NCI-H510A treated with DMSO at 0.1 percent for 48 hours (cell line): ENCODE results near the gene ZFHX2.

Experiments used
- DNase-seq: peaks from one replicate; lab custom pipeline; 2025; lab: John Stamatoyannopoulos, UW

The ZFHX2 gene

DNA sequence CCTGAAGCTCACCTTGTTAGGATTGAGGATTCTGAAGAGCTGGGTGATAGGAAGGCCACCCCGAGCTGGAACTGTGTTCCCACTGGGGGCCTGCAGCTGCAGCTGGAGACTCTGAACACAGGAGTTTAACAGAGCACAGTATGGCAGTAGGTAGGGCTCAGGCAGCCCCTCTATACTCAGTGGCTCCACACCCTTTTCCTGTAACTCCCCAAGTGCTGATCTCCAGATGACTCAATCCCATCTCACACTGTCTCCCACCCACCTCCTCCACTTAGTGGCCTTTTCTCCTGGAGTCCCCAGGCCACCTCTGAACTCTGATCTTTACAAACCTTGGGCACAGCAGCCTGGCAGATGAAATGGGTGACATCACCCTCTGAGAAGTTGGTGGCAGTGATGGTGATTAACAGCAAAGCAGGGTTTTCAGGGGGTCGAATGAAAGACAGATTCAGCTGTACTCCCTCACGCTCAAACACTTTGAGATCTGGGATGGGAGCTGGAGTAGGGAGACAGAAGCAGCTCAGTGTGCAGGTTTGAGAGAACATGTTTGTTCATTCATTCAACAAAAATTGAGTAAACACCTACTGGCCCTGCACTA lies 8.5 kb upstream of the ZFHX2 start:
- DNase-seq: no peak

GRCh38 chr14:23559010-23559925 lies 7.7 kb upstream of the ZFHX2 start:
- DNase-seq: peak; percentile 41

DNA sequence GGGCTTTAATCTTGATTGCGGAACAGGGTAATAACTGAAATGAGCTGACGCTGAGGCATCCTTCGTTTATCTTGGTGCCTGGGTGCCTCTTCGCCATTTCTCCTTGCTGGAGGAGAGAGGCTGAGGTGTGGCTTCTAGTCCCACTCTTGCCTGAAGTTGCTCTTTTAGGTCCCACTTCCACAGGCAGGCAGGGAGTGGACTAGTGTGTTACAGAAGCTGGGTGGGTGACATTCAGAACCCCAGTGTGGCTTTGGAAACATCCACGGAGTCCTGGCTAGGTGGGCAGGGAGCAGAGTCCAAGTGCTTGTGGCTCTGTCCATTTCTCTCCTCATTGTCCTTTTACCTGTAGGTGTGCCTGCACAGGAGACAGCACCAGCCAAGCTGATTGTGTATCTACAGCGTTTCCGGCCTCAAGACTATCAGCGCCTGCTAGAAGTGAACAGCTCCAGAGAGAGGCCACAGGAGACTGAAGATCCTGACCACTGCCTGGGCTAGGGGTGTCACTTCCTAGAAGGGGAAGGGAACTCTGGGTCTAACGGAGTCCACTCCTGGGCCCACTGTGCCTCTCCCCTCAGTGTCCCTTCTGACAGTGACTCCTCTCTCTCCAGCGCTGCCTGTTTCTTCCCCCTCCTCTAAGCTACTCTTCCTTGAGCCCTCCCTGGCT lies 6.9 kb upstream of the ZFHX2 start:
- DNase-seq: no peak

DNA sequence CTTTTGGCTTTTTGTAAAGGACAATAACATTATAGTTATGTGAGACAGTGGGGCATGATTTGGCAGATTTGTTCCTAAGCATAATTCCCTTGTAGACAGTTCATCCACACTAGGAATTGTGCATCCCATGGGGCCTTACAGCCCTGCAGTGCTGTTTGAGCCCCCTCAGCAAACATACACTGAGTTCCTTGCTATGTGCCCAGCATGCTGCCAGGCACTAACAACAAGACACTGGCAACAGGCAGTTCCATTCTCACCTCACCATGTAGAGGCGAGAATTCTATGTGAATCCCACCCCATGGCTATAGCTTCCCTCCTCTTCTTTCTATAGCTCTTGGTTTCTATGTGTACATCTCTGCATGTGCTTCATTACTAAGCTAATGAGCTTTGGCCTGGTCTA lies 6.4 kb upstream of the ZFHX2 start:
- no peak for DNase-seq

GRCh38 chr14:23557521-23557920 lies 6.0 kb upstream of the ZFHX2 start:
- DNase-seq: no peak

GRCh38 chr14:23556700-23557440 lies 5.3 kb upstream of the ZFHX2 start:
- DNase-seq: no peak

GRCh38 chr14:23555882-23556699 lies 4.5 kb upstream of the ZFHX2 start, which contains the start of gene THTPA:
Gene THTPA (plus strand): TSS chr14:23556271. CDS start chr14:23556758, 487 bp downstream.
- peak; percentile 77 for DNase-seq

DNA sequence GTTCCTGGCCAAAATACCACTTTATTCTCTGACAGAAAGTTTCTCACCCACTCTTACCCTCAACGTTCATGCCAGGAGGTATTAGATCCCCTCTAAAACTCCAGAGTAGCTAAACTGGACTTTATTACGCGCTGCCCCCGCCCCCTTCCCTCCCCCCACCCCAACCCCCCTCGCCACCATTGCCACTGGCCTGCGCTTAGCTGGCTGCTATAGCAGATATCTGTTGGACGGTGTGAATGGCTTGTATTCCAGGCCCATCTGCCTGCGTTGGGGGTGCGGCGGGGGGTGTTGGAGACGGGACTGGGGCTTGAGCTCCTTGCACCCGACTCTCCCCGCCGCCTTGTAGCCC lies 3.9 kb upstream of the ZFHX2 start:
- peak; percentile 67 for DNase-seq

GRCh38 chr14:23550812-23551265 lies 726 bp downstream of the ZFHX2 start:
- peak; percentile 49 for DNase-seq

GRCh38 chr14:23550131-23550811 lies 1.3 kb downstream of the ZFHX2 start:
- no peak for DNase-seq

DNA sequence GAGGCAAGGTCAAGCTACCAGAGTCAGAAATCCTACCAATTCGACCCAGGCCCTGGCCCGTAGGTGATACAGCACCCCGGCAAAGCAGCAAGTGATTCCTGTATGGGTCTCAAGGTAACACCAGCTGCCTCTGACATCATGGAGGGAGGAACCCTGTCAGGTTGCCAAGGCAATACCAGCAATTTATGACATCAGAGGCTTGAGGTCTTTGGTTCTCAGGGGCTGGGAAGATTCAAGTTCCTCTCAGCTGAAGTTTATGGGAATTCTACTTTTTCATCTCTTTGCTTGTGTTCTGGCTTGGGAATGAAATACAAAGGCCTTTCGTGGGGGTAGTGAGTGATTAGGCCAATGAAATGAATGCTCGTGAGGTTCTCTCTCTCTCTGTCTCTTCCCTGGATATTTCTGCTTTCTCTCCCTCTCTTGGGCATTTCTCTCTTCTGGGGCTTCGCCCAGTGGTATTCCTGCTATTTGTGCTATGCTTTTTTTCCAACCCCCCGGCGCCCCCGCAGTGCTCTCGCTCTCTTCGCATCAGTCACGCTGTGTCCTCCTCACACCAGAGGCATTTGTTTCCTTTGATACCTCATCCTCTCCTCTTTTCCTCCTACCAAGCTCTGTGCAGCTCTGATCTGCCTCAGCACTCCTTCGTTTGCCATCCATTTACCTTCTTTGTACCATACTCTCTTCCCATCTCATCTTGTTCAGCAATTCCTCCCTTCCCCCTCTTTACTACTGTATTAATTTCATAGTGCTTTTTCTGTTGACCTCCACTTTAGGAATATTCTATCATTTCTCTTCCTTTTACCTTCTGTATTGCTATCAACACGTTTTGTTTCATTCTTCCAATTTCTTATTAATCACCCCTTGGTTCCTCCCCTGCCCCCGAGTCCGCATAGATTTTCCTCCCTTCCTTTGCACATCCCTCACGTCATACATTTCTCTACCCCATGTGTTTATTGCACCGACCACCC lies 2.9 kb downstream of the ZFHX2 start:
- no peak for DNase-seq

GRCh38 chr14:23547924-23548323 lies 3.6 kb downstream of the ZFHX2 start:
- no peak for DNase-seq

DNA sequence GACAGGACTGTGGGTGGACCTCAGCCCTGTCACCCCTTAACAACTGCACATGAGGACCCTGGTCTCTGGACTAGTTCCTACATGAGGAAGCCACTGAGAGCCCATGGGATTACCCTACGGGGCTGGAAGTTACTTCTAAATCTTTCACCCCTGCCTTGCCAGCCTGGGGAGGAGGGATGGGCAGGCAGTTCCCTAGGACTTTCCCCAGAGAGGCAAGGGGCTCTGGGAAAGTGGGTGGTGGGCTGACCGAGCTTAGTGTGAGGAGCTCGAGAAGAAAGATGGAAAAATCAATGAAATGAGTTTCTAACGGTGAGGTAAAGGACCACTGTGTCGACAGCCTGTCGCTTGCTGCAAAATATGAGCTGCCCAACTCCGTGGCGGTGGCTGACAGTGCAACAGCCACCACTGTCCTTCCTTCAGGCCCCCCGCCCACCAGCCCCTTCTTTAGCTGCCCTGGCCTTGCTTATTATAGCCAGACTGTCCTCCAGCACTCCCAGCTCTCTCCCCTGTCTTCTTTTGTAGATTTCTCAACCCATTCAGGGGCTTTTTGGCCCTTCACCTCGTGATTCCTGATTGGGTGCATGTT lies 5.0 kb downstream of the ZFHX2 start:
- no peak for DNase-seq

DNA sequence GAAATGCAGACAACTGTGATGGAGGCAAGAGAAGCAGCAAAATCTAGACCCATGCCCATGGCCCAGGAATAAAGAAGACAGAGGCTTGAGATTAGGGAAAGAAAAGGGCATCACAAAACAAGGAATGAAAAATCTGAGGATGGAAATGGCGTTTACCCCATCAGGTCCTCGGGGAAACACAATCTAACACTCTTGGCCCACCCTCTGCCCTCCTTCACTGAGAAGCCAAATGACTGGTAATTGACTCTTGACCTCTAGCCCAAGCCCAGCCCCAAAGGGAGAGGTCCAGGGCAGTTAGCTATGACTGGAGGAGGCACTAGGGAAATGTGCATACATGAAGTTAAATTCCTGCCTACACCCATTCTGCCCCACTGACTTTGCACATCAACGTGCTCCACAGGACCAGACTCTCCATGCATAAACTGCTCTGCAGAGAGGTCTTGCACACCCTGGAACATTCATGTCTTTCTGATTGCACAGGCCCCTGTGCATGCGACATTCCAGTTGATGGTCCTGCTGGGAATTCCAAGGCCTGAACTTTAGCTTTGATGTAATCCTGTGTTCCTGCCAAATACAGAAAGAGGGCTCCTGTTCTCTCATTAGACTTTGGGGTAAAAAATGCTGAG lies 5.7 kb downstream of the ZFHX2 start:
- DNase-seq: no peak

DNA sequence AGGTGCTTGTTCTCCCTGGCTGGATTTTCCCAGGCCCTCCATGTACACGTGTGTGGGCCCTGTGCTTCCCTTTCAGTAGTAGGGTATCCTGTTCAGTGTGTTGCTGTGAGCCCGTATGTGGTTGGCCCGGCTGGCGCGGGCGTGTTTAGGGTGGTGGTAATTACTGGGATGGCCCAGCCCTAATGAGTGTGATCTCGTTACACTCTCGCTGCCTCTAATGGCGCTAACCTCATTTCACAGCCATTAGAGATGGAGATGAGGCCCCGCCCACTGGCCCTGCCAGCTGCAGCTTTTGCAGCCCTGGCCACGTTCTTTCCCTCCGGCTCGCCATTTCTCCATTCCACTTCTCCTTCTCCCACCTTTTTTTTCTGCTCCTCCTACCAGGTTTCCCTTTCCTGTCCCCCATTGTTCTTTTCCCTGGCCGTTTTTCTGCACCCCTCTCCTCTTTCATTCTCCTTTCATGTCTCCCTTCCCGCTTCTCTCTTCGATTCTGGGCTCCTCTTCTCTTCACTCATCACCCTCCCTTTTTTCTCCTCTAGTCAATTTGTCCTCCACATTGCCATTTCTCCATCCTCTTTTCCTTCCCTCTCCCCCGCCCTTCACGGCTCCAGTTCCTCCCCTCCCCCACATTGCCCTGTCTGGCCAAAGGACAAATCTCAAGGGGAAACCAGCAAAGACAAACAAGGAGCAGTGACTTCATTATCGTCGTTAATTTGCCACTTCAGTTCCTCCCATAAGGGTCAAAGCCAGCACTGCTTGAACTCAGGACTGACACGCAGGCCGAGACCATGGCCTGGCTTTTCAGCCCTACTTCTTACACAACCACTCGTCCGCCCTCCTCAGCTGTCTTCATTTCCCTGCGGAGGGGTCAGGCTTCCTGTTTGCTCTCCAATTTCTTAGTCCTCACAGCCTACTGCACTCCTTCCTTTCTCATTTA lies 6.8 kb downstream of the ZFHX2 start:
- peak; percentile 61 for DNase-seq

- DNase-seq: no peak
These were observed 8.2 kb downstream of the ZFHX2 start for GRCh38 chr14:23543403-23543802.

DNA sequence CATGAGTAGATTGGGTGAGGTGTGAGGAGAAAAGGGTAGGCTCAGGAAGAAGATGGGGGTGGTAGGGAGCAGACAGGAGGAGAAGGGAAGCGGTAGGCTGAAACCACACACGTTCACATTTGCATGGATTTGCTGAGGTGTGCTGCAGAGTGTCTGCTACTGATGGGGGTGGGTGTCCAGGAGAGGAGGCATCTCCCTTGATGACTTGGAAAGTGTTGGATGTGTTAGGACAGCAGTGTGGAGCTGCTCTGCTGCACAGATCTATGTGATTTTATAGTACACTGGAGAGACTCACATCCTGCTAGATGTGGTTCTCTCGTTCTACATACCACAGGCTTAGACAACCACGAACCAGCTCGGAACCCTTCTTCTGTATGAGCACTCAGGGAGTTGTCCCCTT lies 9.3 kb downstream of the ZFHX2 start:
- DNase-seq: no peak

DNA sequence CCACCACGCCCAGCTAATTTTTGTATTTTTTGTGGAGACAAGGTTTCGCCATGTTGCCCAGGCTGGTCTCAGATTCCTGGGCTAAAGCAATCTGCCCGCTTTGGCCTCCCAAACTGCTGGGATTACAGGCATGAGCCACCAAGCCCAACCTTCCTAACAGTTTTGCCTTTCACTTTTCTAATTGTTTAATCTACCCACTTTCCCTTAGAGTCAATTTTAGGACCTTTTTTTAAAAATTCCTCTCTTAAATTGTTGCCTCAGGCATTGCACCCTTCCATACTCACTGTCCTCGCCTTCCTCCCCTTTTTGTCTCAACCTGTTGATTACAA lies 11.5 kb downstream of the ZFHX2 start:
- DNase-seq: no peak
